ACC112 (cell line): ENCODE data around the gene HOXC6.

Source experiments
- H2AFZ ChIP-seq: fragments of 200-600 bp; sonication (generic); one replicate; pipeline ENCODE4 v1.6.0; 2017; ENCODE audit warnings: antibody characterized with exemption, low read length; ENCODE audit not compliant: unreplicated experiment
- H3K27ac ChIP-seq: fragments of 200-600 bp; sonication (generic); 2 replicates; pipeline ENCODE4 v1.5.1; 2014; ENCODE audit warnings: low read depth, mild to moderate bottlenecking, antibody characterized with exemption, low read length, moderate library complexity
- H3K27me3 ChIP-seq: fragments of 200-600 bp; sonication (generic); 2 replicates; pipeline ENCODE4 v1.6.1; 2014; ENCODE audit warnings: mild to moderate bottlenecking, antibody characterized with exemption, low read length, moderate library complexity, mixed read lengths; ENCODE audit not compliant: insufficient read depth
- H3K36me3 ChIP-seq: fragments of 200-600 bp; sonication (generic); 2 replicates; pipeline ENCODE4 v1.6.1; 2016; ENCODE audit warnings: mild to moderate bottlenecking, antibody characterized with exemption, low read length, moderate library complexity, mixed read lengths; ENCODE audit not compliant: insufficient read depth
- H3K4me1 ChIP-seq: fragments of 200-600 bp; sonication (generic); one replicate; pipeline ENCODE4 v1.6.1; 2016; ENCODE audit warnings: low read length, mixed read lengths; ENCODE audit not compliant: insufficient read depth, unreplicated experiment, control insufficient read depth
- H3K4me3 ChIP-seq: fragments of 200-600 bp; sonication (generic); 2 replicates; pipeline ENCODE4 v1.5.1; 2014; ENCODE audit warnings: mild to moderate bottlenecking, low read depth, low read length
- H3K79me2 ChIP-seq: fragments of 200-600 bp; sonication (generic); one replicate; pipeline ENCODE4 v1.6.0; 2016; ENCODE audit warnings: low read length; ENCODE audit not compliant: control insufficient read depth, unreplicated experiment, insufficient read depth

HOXC6 gene

GRCh38 chr12:54011665-54012532 lies 16.3 kb upstream of the HOXC6 start:
- peak overlapping the region; percentile 80 for H3K4me3 ChIP-seq
- H2AFZ ChIP-seq = no peak overlapping the region
- H3K27ac ChIP-seq = no peak overlapping the region
- peaks cover 51% of the 10 kb centered on the region for H3K4me1 ChIP-seq
- no peaks in the 10 kb centered on the region for H3K36me3 ChIP-seq
- no peaks in the 10 kb centered on the region for H3K27me3 ChIP-seq
- H3K79me2 ChIP-seq = peaks cover 7% of the 10 kb centered on the region

GRCh38 chr12:54012631-54013409 lies 15.4 kb upstream of the HOXC6 start:
- peak overlapping the region; percentile 51; the same call in 1 of the 2 replicates for H3K27ac ChIP-seq
- peaks cover 44% of the 10 kb centered on the region for H3K4me1 ChIP-seq
- no peaks in the 10 kb centered on the region for H3K36me3 ChIP-seq
- H3K4me3 ChIP-seq = no peak overlapping the region
- H2AFZ ChIP-seq = no peak overlapping the region
- H3K79me2 ChIP-seq = peaks cover 7% of the 10 kb centered on the region
- no peaks in the 10 kb centered on the region for H3K27me3 ChIP-seq

DNA sequence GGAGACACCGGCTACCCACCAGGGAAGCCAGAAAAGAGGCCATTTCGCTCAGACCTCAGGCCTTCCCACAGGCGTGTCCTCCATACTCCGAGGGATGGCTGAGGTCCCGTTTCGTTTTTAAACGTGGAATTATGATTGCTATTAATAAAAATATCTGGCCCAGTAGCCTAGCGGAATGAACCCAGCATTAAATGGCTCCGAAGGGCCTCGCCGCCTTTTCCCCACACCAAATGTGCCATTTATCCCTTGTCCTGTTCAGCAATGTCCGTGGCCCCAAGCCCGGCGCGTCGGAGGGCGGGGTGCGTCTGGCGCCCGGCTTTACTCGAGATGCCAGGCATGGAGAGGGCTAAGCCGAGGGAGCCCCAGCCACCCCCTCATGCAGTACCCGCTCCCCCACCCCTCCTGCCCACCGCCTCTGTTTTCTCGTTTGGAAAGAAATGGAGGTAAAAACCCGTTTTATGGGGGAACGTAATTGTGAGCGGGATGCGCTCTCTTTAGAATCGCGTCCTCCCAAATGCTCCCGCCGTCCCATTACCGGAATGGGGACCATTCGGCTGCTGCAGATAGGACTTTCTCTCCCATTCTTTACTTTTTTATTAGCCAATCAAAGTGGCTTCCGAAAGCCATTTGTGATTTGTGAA lies 13.7 kb upstream of the HOXC6 start:
- Histone ChIP-seq H3K27ac (no peak overlapping the region), H3K4me3 (peak overlapping the region; percentile 42), H2AFZ (no peak overlapping the region), H3K79me2 (peaks cover 6% of the 10 kb centered on the region), H3K36me3 (no peaks in the 10 kb centered on the region), H3K27me3 (no peaks in the 10 kb centered on the region), H3K4me1 (peaks cover 45% of the 10 kb centered on the region)

- Histone ChIP-seq H3K36me3 (no peaks in the 10 kb centered on the region), H3K4me1 (peaks cover 41% of the 10 kb centered on the region), H3K27me3 (no peaks in the 10 kb centered on the region), H2AFZ (no peak overlapping the region), H3K79me2 (no peaks in the 10 kb centered on the region), H3K27ac (no peak overlapping the region), H3K4me3 (peak overlapping the region; percentile 61; the same call in 1 of the 2 replicates)
These were observed 13.0 kb upstream of the HOXC6 start for GRCh38 chr12:54015018-54015931.

- Histone ChIP-seq H2AFZ (peak overlapping the region; percentile 69), H3K4me3 (peak overlapping the region; percentile 61), H3K27ac (no peak overlapping the region), H3K4me1 (peaks cover 35% of the 10 kb centered on the region), H3K79me2 (no peaks in the 10 kb centered on the region), H3K36me3 (no peaks in the 10 kb centered on the region), H3K27me3 (no peaks in the 10 kb centered on the region)
These were observed 12.2 kb upstream of the HOXC6 start for GRCh38 chr12:54016051-54016450.

DNA sequence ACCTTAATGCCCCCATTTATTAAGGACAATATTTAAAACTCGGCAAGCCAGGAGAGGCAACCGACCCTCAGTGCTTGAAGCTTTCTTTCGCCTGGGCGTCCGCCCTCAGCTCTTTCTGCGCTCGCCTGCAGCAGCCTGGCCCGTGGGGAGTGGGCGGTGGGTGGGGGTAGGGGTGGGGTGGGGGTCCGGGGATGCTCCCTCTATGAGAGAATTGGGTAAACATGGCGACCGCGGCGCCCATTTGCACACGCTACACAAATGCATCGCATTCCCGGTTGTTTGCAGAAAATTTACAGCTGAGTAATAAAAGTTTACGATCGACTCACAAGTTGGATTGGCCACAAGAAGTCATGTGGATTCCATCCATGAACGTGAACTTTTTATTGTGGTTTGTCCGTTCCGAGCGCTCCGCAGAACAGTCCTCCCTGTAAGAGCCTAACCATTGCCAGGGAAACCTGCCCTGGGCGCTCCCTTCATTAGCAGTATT lies 11.7 kb upstream of the HOXC6 start:
- H3K27me3 ChIP-seq = no peaks in the 10 kb centered on the region

GRCh38 chr12:54017027-54017788 lies 11.0 kb upstream of the HOXC6 start:
- Histone ChIP-seq H3K79me2 (no peaks in the 10 kb centered on the region), H3K36me3 (no peaks in the 10 kb centered on the region), H3K4me3 (peak overlapping the region; percentile 87), H2AFZ (peak overlapping the region; percentile 79), H3K27ac (peak overlapping the region; percentile 2; the same call in 1 of the 2 replicates), H3K27me3 (no peaks in the 10 kb centered on the region), H3K4me1 (peaks cover 35% of the 10 kb centered on the region)

More for the DNA sequence above, 11.7 kb upstream of the HOXC6 start:
- H3K27ac ChIP-seq = no peak overlapping the region
- peak overlapping the region; percentile 87 for H3K4me3 ChIP-seq
- peaks cover 35% of the 10 kb centered on the region for H3K4me1 ChIP-seq
- H3K79me2 ChIP-seq = no peaks in the 10 kb centered on the region
- peak overlapping the region; percentile 69 for H2AFZ ChIP-seq
- no peaks in the 10 kb centered on the region for H3K36me3 ChIP-seq

DNA sequence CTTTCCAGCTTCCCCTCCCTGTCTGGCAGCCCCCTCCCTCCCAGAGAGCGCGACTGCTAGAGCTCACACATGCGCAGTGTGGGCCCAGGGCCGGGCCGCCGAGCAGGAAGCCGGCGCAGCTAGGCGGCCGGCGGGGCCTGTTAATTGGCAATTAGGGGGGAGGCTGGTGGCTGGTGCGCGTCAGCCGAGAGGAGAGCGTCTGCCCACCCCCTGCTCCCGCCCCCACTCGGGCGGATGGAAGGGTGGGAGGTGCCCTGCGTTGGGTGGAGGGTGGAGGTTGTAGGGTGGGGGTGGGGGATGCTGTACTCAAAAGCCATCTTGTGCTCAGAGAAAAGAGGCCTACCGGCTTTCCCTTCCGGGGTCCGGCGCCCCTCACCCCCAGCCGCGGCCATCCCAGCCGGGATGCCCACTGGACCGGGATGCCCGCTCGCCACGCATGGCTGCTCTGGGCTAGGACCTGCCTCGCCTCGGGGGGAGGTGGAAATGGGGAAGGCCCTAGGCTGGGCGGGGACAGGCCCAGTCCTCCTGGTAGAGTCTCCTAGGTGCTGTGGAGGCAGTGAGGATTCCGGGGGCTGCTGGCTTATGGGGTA lies 10.3 kb upstream of the HOXC6 start:
- Histone ChIP-seq H3K4me3 (peak overlapping the region; percentile 87), H3K4me1 (peaks cover 30% of the 10 kb centered on the region), H3K36me3 (no peaks in the 10 kb centered on the region), H3K27me3 (no peaks in the 10 kb centered on the region), H3K79me2 (no peaks in the 10 kb centered on the region), H3K27ac (peak overlapping the region; percentile 54), H2AFZ (peak overlapping the region; percentile 79)

DNA sequence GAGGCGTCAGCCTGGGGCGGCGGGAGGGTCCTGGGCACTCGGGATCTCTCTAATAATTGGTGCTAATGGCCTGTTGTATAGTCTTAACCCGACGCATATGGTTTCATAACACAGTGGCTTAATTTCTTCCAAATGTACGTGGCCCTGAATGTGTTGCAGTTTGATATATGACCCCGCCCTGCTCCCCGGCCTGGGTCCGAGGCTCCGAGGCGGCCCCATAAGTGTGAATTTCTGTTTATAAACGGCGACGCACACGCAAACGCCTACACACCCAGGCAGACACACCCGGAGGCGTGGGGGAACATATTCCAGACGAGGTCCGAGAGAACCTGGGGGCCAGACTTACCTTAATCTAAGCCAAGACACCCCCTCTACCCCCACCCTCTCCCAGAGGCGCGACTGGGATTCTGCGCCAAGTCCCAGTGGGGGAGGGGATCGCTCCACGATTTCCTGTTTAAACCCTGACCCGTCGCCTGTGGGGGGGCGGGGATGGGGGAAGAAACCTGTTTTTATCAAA lies 9.7 kb upstream of the HOXC6 start:
- H3K79me2 ChIP-seq = no peaks in the 10 kb centered on the region
- H3K4me3 ChIP-seq = peak overlapping the region; percentile 87
- no peaks in the 10 kb centered on the region for H3K36me3 ChIP-seq
- H3K27ac ChIP-seq = peak overlapping the region; percentile 54
- H3K27me3 ChIP-seq = no peaks in the 10 kb centered on the region
- peaks cover 25% of the 10 kb centered on the region for H3K4me1 ChIP-seq
- peak overlapping the region; percentile 79 for H2AFZ ChIP-seq
